HCT116 (cell line): ENCODE results near the gene MLYCD. TPM values are rescaled to one million over a fixed set of nuclear protein-coding genes. Genes with fewer than 3 reads are reported as not detected.

ENCODE experiments used
- ATAC-seq: fragments of 200-7000 bp; cut with Tn5 transposase; 2 replicates; pipeline ENCODE4 v1.9.1; 2020; ENCODE audit warnings: mild to moderate bottlenecking, moderate library complexity
- BruUV-seq: library from RNA; stranded (reverse); fragments of 400-500 nt; replicated peaks from 2 replicates; lab custom pipeline; 2021; lab: Mats Ljungman, UMichigan
- CTCF ChIA-PET: fragments of 300-600 bp; sonication (Branson Sonifier 250); formaldehyde crosslinking; loops from one replicate; lab custom pipeline; 2021; ENCODE audit warnings: antibody characterized with exemption; lab: Charles Lee
- POLR2A ChIA-PET: fragments of 300-600, 350-600 bp; sonication (Branson Sonifier 250); formaldehyde crosslinking; loops from one replicate; lab custom pipeline; 2021; ENCODE audit warnings: antibody characterized with exemption; lab: Charles Lee
- RAD21 ChIA-PET, 2 experiments: fragments of 300-600 bp; sonication (Branson Sonifier 250); formaldehyde crosslinking; loops; one replicate each; lab custom pipeline; 2023; ENCODE audit warnings: low total read pairs in 2 of 2; ENCODE audit not compliant: uncharacterized antibody in 2 of 2, unreplicated experiment in 2 of 2, low non-redundant PET in 1 of 2; lab: Charles Lee
- DNase-seq: peaks from one replicate; pipeline ENCODE4 v3.0.0-alpha.2; 2010; ENCODE audit warnings: low read depth, low spot score
- H2AFZ ChIP-seq: fragments of 200-600 bp; shearing (Covaris generic), sonication (generic); 2 replicates; pipeline ENCODE4 v1.6.1; 2017; ENCODE audit warnings: low read depth, mixed run types, mixed read lengths, antibody characterized with exemption, low read length; ENCODE audit not compliant: poor library complexity, severe bottlenecking
- H3K27ac ChIP-seq: 2 replicates; pipeline ENCODE4 v1.5.1; 2012; ENCODE audit warnings: low read depth, low read length
- H3K27me3 ChIP-seq: fragments of 200-600 bp; sonication (generic); 2 replicates; pipeline ENCODE4 v1.6.1; 2016; ENCODE audit warnings: mixed run types, low read length, mixed read lengths; ENCODE audit not compliant: insufficient read depth
- H3K36me3 ChIP-seq, 2 experiments: fragments of 200-500 bp in 1 of 2; fragments of 200-600 bp in 1 of 2; sonication (Bioruptor generic) in 1 of 2; sonication (generic) in 1 of 2; 2 replicates each; pipeline versions ENCODE4 v1.5.1 to v1.6.1; 2014 to 2016; ENCODE audit warnings: low read length in 2 of 2, inconsistent platforms in 1 of 2, mixed read lengths in 1 of 2, mixed run types in 1 of 2; ENCODE audit not compliant: insufficient read depth in 2 of 2, control insufficient read depth in 1 of 2
- H3K4me1 ChIP-seq, 2 experiments: fragments of 200-600 bp in 1 of 2; sonication (generic) in 1 of 2; 2 replicates each; pipeline versions ENCODE4 v1.5.1 to v1.6.1; 2012 to 2017; ENCODE audit warnings: low read length in 2 of 2, inconsistent platforms in 1 of 2, mild to moderate bottlenecking in 1 of 2, mixed read lengths in 1 of 2, mixed run types in 1 of 2, moderate library complexity in 1 of 2; ENCODE audit not compliant: insufficient read depth in 2 of 2, control insufficient read depth in 1 of 2
- H3K4me2 ChIP-seq: fragments of 200-600 bp; sonication (generic); 2 replicates; pipeline ENCODE4 v1.6.1; 2017; ENCODE audit warnings: mixed run types, low read length, mixed read lengths
- H3K4me3 ChIP-seq, 2 experiments: fragments of 200-600 bp in 1 of 2; sonication (generic) in 1 of 2; replicated peaks in 1 of 2; 2 replicates each; pipeline ENCODE4 v1.5.1; 2011 to 2016; ENCODE audit warnings: low read length in 2 of 2, control low read depth in 1 of 2, low read depth in 1 of 2, mild to moderate bottlenecking in 1 of 2, mixed read lengths in 1 of 2, mixed run types in 1 of 2
- H3K79me2 ChIP-seq: fragments of 200-600 bp; sonication (generic); 2 replicates; pipeline ENCODE4 v1.6.1; 2017; ENCODE audit warnings: mild to moderate bottlenecking, mixed run types, low read length, moderate library complexity, mixed read lengths; ENCODE audit not compliant: insufficient read depth
- H3K9ac ChIP-seq: fragments of 200-600 bp; sonication (generic); 2 replicates; pipeline ENCODE4 v1.6.1; 2016; ENCODE audit warnings: low read length, mixed read lengths
- H3K9me2 ChIP-seq: fragments of 200-600 bp; sonication (generic), shearing (Covaris generic); 2 replicates; pipeline ENCODE4 v1.6.1; 2017; ENCODE audit warnings: mixed run types, mild to moderate bottlenecking, moderate library complexity; ENCODE audit not compliant: insufficient read depth
- H3K9me3 ChIP-seq, 2 experiments: fragments of 200-500 bp in 1 of 2; fragments of 200-600 bp in 1 of 2; sonication (Bioruptor generic) in 1 of 2; sonication (generic) in 1 of 2; 2 replicates each; pipeline ENCODE4 v1.6.1; 2014 to 2017; ENCODE audit warnings: low read length in 2 of 2, mixed read lengths in 2 of 2, inconsistent platforms in 1 of 2, low read depth in 1 of 2, mild to moderate bottlenecking in 1 of 2, mixed run types in 1 of 2, moderate library complexity in 1 of 2; ENCODE audit not compliant: control insufficient read depth in 1 of 2, insufficient read depth in 1 of 2
- H4K20me1 ChIP-seq: fragments of 200-600 bp; sonication (generic), shearing (Covaris generic); 2 replicates; pipeline ENCODE4 v1.6.1; 2017; ENCODE audit warnings: mixed run types, mild to moderate bottlenecking, moderate library complexity; ENCODE audit not compliant: insufficient read depth
- CBX3 ChIP-seq: IDR thresholded peaks from 2 replicates; pipeline ENCODE4 v1.6.1; 2012; ENCODE audit warnings: low read depth
- CTCF ChIP-seq, 3 experiments: fragments of 200-600 bp in 1 of 3; sonication (generic) in 1 of 3; IDR thresholded peaks in 2 of 3; conservative IDR thresholded peaks in 1 of 3; 2 replicates each; pipeline ENCODE4 v1.5.1; 2012 to 2017; ENCODE audit warnings: low read depth in 2 of 3, low read length in 2 of 3, antibody characterized with exemption in 1 of 3, borderline replicate concordance in 1 of 3, control low read depth in 1 of 3, mild to moderate bottlenecking in 1 of 3, mixed read lengths in 1 of 3, mixed run types in 1 of 3, moderate library complexity in 1 of 3; ENCODE audit not compliant: insufficient read depth in 1 of 3
- EZH2 ChIP-seq: fragments of 200-600 bp; sonication (generic); IDR thresholded peaks from 2 replicates; pipeline ENCODE4 v1.6.1; 2017; ENCODE audit warnings: antibody characterized with exemption, mixed run types
- EZH2phosphoT487 ChIP-seq: fragments of 200-600 bp; IDR thresholded peaks from 2 replicates; pipeline ENCODE4 v1.6.1; 2018; ENCODE audit warnings: antibody characterized with exemption, borderline replicate concordance
- JUND ChIP-seq: IDR thresholded peaks from 2 replicates; pipeline ENCODE4 v1.6.1; 2012
- MAX ChIP-seq: IDR thresholded peaks from 2 replicates; pipeline ENCODE4 v1.6.1; 2012
- POLR2AphosphoS5 ChIP-seq: IDR thresholded peaks from 2 replicates; pipeline ENCODE4 v1.6.1; 2011; ENCODE audit warnings: mild to moderate bottlenecking, low read depth, low read length, moderate library complexity
- REST ChIP-seq: IDR thresholded peaks from 2 replicates; pipeline ENCODE4 v1.6.1; 2012; ENCODE audit warnings: low read depth
- SIN3A ChIP-seq: IDR thresholded peaks from 2 replicates; pipeline ENCODE4 v1.6.1; 2012; ENCODE audit warnings: low read depth
- ZNF274 ChIP-seq: fragments of 200-500 bp; sonication (Bioruptor generic); IDR thresholded peaks from 2 replicates; pipeline ENCODE4 v1.6.1; 2014; ENCODE audit warnings: mild to moderate bottlenecking, low read depth, low read length, inconsistent platforms
- intact Hi-C: fragments of 100-400 bp; cut with micrococcal nuclease; formaldehyde crosslinking; loops from 2 replicates; pipeline ENCODE4 v1.10.0; 2022
- total RNA-seq: library from RNA; stranded (reverse); gene quantifications from one replicate; pipeline ENCODE4 v1.2.1, GENCODE V29; 2021; ENCODE audit not compliant: unreplicated experiment

Gene MLYCD
- total RNA-seq, 1 experiment from 2014 or later, result 3.9 TPM

GRCh38 chr16:83964684-83965443, 65.9 kb downstream of the MLYCD start:
- POLR2A ChIA-PET, result no interaction called here
- no peak overlapping the region for H2AFZ ChIP-seq
- no peak overlapping the region for H3K4me3 ChIP-seq
- no peaks in the 10 kb centered on the region for H3K9me3 ChIP-seq
- H3K79me2 ChIP-seq, result no peaks in the 10 kb centered on the region
- H4K20me1 ChIP-seq, result no peaks in the 10 kb centered on the region
- H3K9ac ChIP-seq, result no peak overlapping the region
- BruUV-seq, result no TSS peak
- H3K4me1 ChIP-seq, result no peaks in the 10 kb centered on the region
- DNase-seq, result no peak
- CTCF ChIA-PET, result interaction anchor here (1.0 to 1.1 kb wide), 3 partner anchors 10 to 101 kb away, joined by 3 to 6 read pairs (median 5); no protein-coding TSS in a partner anchor
- H3K36me3 ChIP-seq, result peaks cover 4 to 15% of the 10 kb centered on the region in 2 experiments; a peak in 1 of 4 replicates
- RAD21 ChIA-PET, result no interaction called here
- intact Hi-C loops, result no loop called here
- H3K9me2 ChIP-seq, result no peaks in the 10 kb centered on the region
- TF ChIP-seq POLR2AphosphoS5 (peak; percentile 8; the same call in 1 of the 2 replicates), MAX (no peak)
- TF ChIP-seq, all 23 proteins: peak for 1
- no peak for ATAC-seq
- Histone ChIP-seq H3K4me2 (no peak overlapping the region), H3K27me3 (no peaks in the 10 kb centered on the region), H3K27ac (no peak overlapping the region)

GRCh38 chr16:83965444-83966152, 66.7 kb downstream of the MLYCD start:
- BruUV-seq, result no TSS peak
- H3K9me2 ChIP-seq, result no peaks in the 10 kb centered on the region
- ChIA-PET POLR2A (no interaction called here), CTCF (interaction anchor here (1.1 to 1.7 kb wide), 2 partner anchors 9 to 11 kb away, joined by 3 to 5 read pairs; no protein-coding TSS in a partner anchor), RAD21 (no interaction called here)
- no peak overlapping the region for H3K4me3 ChIP-seq
- H3K27ac ChIP-seq, result no peak overlapping the region; the same call in 1 of the 2 replicates
- H3K4me2 ChIP-seq, result no peak overlapping the region
- H3K9me3 ChIP-seq, result no peaks in the 10 kb centered on the region
- intact Hi-C loops, result no loop called here
- no peaks in the 10 kb centered on the region for H3K79me2 ChIP-seq
- no peaks in the 10 kb centered on the region for H4K20me1 ChIP-seq
- no peak overlapping the region for H3K9ac ChIP-seq
- H3K36me3 ChIP-seq, result peaks cover 2 to 8% of the 10 kb centered on the region in 2 experiments; a peak in 1 of 4 replicates
- H3K4me1 ChIP-seq, result no peaks in the 10 kb centered on the region
- DNase-seq (no peak), ATAC-seq (no peak)
- H2AFZ ChIP-seq, result no peak overlapping the region
- no peaks in the 10 kb centered on the region for H3K27me3 ChIP-seq
- TF ChIP-seq REST, result no peak
- TF ChIP-seq JUND, result no peak
- no peak for TF ChIP-seq CTCF (IDR thresholded peaks at IDR 0.05 in 2 of 3, conservative IDR thresholded peaks at IDR 0.05 in 1 of 3; ENCODE audit: borderline replicate concordance in 1 of 3, insufficient read depth in 1 of 3, low read depth in 2 of 3, low read length in 2 of 3)
- TF ChIP-seq EZH2, result no peak
- no peak for TF ChIP-seq SIN3A
- no peak for TF ChIP-seq MAX
- TF ChIP-seq ZNF274, result no peak
- TF ChIP-seq EZH2phosphoT487, result no peak
- TF ChIP-seq CBX3, result no peak
